ENCODE measurements around the gene SNPH.

SNPH gene

DNA sequence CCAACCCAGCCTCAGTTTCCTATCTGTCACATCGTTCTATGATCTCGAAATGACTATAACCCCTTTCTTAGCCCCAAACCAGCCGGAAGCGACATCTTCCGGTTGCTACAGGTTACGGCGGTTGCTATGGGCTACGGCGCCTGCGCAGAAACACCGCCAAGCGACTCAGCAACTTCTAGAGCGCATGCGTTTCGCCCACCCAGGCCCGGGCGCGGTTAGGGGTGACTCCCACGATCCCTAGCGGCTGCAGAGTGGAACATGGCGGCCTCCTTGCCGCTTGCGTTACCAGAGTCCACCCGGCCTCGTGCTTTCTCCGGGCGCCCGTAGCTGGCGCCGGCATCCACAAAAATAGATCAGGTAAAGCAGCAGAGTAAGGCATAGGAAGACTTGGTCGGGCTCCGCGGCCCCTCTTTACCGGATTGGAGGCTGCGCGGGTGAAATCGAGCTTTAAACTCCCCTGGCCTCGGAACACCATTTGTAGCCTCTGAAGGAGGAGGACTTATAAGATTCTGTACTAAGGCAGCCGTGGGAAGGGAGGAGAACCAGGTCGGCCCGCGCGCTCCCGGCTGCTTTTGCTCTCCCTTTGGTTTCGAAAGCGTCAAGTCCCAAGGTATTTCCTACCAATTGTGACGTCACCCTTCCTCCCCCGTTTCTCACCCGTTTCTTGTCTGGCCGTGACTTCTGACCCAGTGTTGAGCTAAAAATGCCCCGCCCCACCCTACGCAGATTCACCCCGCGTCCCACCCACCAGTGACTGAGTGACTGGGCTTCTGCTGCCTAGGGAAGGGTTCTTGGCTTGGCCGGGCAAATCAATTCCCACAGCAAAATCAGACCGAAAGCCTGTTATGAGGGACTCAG is 59.3 kb downstream of the SNPH start:
- DNase-seq: peak; percentile 98 to 99

DNA sequence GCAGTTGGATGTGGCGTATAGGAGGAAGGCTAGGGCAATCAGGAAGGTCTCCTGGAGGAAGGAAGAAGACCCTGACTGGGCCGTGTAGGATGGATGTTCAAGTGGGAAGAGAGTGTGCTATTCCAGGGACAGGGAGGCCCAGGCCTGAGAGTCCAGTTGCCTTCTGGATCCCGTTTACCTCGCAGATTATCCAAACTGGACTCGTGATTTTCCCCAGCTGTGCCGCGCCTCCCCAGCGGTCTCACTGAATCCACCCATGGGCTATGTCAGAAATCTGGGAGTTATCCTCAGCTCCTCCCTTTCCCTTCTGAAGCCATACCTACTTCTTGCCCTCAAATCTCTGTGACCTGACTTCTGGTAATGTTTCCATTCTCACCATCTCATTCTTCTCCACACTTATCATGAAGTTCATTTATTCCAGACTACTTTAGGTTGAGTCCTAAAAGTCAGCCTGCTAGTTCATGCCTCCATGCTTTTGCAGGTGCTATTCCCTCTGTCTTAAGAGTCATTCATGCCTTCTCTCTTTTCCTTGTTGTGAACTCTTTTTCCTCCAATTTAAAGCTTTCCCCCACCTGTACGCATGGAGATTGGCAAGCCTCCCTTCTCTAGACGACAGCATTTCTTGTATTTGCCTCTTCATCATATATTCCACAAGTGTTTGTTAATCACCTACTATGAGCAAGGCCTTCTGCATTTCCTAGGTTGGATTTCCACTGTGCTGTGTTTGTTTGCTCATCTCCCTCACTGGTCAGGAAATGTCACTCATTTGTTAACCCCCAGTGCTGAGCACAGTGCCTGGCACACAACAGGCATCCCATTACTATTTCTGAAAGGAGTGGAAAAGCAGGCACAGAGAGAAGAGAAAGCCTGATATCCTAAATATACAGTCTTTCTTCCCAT is 60.2 kb downstream of the SNPH start:
- DNase-seq: no peak

DNA sequence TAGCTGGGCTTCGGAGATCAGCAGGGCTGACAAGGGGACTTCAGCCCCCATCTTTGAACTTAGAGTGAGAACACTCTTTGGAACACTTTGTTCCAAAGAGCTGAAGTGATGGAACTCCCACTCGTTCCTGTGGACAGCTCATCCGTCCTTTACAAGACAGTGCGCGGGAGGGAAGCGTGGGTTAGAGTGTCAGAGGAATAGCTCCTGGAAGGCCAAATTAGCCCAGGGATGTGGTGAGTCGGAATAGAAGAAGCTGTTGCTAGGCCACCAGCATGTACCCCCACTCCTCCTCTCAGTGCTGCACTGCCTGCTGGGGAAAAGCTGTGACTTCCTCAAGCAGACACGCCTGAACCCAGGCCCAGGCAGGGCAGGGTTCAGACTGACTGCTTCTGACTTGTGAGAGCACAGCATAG is 61.2 kb downstream of the SNPH start:
- DNase-seq: no peak

DNA sequence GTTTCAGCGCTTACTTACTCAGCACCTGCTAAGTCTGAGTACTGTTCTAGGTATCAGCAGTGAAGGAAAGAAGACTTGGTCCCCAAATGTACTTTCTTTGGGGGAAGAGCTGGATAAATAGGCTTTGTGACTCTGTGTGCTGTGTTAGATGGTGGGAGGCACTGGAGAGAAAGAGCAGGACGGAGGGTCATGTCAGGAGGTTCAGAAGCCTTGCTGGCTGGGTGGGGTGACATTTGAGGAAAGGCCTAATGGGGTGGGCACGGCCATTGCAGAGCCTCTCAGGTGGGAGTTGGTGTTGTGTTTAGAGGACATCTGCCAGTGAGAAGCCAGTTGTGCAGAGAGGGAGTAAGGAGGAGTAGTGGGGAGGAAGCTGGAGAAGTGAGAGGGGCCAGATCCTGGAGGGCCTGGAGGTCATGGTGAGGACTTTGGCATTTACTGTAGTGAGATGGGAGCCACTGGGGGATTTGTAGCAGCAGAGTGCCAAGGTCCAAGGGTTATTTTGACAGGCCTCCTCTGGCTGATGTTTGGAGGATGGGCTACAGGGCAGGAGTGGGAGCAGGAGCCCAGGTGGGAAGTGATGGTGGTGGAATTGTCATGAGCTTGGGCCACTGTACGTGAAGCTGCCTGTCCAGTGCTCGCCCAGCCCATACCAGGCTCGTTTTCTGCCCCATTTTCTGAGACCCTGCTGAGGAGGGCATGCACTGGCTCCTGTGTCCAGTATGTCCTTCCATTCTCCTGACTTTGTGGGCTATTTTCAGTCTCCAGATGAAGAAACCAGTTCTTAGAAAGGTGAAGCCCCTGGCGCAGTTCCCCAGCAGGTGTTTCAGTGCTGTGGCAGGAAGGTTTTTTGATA is 62.0 kb downstream of the SNPH start:
- DNase-seq: no peak

DNA sequence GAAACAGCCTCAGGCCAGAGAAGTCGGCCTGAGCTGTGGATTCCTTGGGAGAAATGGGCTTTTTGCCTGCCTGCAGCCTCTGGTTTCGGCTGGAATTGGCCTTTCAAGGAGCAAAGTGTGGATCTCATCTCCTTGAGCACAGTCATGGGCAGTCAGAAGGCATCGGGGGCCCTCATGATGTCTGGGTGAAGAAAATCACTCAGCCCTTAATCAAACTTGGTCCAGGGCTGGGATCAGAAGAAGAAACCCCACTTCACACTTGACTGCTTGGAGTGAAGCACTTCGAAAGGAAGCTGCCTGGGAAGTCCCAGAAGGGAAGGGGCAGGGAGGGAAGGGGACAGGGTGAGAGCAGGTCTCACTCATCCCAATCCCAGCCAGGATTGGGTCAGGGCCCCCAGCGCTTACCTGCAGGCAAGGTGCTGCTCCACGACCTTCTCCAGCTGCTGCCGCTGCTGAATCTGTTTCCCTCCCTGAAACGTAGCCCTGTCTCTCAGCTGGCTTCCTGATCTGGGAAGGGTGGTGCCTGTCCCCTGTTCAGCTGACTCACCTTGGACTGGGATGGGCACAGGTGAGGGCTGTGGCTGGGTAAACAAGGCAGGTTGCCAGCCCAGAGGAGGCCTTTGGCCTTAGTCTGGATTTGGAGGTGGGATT is 62.7 kb downstream of the SNPH start, which contains the start of gene SDCBP2:
Gene SDCBP2 (minus strand): TSS at position 460 of the 651 bp plus-strand sequence. CDS start 8,723 bp downstream, outside the sequence.
- no peak for DNase-seq

DNA sequence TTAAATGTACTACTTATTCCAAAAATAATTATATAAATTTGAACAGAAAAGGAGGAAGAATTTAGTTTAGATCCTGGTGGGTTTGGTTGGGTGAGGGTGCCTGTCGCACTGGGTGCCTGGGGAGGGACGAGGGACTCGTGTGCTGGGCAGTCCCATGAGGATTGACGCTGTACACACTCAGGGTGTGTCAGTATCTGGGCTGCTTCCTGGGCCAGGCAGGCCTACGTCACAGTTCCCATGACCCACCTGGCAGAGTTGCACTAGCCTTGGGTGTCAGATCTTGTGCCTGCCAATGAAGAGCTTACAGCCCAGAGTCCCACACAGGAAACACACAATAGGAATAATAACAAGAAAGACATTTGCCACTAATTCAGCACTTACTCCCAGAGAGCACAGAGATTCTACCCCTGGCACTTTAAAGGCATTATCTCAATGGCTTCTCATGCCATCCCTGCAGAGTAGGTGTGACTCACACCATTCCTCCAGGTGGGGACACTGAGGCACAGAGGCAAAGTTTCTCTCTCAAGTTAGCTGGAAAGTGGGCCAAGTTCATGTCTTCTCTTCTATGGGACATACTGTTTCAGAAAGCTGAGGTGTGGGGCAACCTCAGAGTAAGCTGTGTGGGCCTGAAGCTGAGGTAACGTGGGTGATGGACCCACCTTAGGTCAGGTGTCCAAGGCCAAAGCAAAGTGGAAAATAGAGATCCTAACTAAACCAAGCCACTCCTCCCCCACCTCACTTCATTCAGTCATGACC is 64.2 kb downstream of the SNPH start:
- no peak for DNase-seq

DNA sequence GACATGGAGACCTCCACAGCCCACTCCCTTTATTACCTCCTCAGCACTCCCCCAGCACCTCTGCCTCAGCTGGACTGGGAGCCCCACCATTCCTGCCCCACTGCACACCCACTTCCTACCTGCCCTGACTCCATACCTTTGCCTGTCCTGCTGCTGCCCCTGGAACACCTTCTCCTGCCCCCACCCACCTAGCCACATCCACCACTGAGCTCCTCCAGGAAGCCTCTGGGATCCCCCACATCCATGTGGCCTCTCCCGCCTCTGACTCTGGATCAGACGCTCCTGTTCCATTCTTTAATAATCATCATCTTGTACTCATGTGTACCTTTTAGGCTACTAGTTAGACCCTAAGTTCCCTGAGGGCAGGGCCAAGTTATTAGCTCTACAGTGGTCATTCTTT is 65.0 kb downstream of the SNPH start:
- no peak for DNase-seq

DNA sequence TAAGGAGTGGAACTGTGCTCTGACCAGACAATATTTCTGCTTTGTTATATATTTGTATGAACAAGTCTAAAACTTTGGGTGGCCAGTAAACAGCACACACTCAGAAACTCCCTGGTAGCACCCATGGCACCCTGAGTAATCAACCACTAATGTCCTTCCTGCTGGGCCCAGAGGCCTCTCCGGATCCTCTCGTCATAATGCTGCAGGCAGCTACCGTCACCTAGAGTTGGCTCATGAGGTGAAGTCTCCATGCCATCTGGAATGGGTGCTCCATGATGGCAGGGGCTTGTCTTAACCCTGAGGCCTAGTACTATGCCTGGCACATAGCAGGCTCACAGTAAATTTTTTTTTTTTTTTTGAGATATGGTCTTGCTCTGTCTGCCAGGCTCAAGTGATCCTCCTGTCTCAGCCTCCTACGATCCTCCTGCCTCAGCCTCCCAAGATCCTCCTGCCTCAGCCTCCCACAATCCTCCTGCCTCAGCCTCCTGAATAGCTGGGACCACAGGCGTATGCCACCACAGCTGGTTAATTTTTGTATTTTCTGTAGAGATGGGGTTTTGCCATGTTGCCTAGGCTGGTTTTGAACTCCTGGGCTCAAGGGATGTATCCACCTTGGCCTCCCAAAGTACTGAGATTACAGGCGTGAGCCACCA is 65.8 kb downstream of the SNPH start:
- no peak for DNase-seq

DNA sequence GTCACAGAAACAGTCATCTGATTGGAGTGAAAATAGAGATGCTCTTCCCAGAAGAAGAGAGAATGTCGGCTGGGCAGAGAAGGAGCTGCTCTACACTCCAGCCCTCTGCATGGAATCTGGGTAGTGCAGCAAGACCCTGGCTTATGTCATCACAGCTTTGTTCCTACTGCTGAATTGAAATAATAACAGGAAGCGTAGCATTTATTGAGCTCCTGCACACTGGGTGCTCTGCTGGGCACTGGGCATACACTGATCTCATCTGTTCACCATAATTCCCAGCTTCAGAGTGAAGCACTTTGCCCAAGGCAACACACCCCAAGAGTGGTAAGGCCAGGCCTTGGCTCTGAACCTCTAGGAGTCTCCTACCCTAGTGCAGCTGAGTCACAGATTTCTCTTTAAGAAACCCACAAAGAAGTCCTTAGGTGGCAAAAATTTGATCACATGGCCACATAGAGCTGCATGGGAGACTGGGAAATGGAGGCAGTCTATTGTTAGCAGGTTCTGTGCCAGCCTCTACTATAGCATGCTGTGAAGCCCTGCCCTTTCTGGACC is 66.7 kb downstream of the SNPH start:
- no peak for DNase-seq

DNA sequence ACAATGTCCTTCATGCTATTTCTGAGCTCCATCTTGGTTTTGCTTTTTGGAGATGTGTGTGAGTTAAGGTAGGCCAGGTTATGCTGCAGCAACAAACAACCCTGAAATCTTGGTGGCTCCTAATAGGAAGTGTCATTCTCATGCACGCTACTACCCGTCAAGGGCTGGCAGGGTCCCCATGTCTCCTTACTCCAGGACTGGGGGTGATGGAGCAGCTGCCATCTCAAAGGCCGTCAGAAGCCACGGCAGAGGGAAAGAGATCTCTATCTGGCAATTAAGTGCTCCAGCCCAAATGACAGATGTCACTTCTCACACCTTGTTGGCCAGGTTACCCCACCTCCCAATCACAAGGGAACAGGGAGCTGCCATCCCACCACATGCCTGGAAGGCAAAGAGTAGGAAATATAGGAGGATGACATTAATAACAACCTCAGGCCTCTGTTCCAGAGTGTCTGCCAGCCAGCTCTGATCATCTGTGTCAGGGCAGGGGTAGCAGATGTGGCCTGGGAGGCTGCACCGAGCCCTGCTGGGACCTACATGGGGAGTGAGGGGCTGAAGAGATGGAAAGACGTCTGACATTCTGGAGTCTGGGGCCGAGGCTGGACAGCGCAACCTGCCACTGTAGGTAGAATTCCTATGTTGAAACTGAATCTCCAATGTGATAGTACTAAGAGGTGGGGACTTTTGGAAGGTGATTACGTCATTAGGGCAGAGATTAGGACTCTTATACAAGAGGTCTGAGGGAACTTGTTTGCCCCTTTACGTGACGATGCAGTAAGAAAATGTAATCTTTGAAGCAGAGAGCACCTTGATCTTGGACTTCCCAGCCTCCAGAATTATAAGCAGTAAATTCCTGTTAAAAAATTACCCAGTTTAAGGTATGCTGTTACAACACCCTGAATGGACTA is 67.6 kb downstream of the SNPH start:
- DNase-seq: no peak

DNA sequence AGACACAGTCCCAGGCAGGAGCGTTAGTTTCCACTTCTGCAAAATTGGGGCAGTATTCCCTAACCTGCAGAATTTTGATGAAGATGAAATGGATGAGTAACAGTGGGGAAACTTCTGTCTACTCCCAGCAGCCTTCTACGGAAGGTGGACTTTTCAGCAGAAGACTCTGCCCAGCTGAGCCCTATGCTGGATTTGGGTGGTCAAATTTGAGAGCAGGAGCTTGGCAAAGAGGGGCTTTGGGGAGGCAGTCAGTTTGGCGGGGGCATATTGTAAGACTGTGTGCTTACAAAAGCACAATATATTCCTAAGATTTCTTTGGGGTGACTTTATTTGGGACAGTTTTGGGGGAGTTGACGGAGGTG is 68.3 kb downstream of the SNPH start:
- DNase-seq: no peak

DNA sequence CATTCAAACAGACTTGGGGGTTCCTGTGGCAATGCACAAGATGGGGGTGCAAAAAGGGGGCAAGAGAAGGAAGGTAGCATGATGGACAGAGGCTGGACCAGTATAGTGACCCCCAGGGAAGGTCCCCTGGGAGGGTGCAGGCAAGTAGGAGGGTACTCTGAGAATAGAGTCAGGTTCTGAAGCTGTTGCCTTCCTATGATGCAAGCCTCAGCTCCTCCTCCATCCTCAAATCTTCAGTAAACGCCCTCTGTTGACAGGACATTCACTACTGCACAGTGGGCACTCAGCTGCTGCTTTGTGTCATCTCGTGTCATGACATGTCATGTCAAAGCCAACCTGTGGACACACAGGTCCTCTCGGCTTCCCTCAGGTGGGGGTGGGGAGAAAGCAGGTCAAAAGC is 68.7 kb downstream of the SNPH start:
- no peak for DNase-seq

DNA sequence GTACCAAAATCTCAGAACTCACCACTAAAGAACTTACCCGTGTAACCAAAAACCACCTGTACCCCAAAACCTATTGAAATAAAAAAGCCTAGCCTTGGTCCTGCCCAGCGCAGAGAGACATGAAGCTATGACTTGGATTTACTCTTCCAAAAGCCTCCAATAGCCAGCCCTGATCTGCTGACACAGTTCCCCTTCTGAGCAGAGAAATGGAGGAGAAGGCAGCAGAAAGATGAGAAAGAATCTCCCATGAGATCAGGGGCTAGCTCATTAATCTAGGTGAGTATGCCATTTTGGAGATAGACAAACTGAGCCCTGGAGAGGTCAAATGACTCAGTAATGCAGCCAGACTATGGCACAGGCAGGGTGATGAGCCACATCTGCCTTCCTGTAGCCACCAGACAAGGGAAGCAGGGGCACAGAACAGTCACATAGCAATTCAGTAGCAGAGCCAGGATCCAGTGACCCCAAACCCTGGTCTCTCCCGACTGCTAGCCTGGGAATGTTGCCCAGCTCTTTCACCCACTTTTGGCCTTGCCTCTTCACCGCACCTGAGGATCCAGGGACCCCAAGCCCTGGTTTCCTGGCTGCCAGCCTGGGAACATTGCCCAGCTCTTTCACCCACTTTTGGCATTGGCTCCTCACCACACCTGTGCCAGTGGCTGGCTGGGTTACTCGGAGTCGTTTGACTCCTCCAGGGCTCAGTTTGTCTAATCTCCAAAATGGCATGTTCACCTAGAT is 70.0 kb downstream of the SNPH start:
- no peak for DNase-seq

DNA sequence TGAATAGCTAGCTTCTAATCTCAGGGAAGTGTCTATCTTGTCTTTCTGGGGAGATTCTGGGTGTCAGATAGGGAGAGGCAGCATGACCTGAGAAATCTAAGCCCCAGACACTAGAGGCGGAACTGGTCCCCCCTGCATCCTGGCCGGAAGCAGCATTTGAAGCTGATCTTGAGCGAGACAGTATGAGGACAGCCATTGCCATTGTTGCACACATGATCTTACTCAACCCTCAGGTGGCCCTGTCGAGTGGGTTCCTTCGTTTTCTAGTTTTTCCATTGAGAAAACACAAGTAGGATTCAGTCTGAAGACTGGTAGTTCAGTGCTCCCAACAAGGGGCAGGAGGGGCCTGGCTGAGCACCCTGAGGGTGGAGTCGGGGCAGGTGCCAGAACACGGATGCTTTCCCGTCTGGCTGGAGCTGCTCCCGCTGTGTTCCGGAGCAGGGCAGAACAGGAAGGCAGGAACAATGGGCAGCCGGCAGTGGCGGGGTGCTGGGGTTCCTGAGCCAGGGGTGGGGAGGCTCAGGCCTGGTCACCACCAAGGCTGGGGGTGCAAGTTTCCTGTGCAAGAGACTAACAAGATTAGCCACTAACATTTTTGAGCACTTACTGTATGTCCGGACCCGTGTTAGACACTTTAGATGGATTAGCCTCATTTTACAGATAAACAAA is 70.7 kb downstream of the SNPH start:
- no peak for DNase-seq

DNA sequence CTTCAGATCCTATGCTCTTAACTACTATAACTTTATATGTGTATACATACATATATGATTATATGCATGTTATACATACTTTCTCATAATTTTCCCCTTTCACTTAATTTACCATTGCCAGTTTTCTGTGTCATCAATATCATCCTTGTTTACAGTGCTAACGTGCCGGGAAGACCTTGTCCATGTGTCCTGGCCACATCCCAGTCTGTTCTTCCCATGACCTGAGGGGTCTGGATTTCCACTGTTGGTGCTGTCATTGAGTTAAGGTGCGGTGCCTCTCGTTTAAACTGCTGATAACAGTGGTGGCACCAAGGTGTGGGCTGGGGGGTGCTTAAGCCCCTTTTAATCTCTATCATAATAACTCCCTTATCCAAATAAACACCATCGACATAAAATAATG is 71.3 kb downstream of the SNPH start:
- no peak for DNase-seq

DNA sequence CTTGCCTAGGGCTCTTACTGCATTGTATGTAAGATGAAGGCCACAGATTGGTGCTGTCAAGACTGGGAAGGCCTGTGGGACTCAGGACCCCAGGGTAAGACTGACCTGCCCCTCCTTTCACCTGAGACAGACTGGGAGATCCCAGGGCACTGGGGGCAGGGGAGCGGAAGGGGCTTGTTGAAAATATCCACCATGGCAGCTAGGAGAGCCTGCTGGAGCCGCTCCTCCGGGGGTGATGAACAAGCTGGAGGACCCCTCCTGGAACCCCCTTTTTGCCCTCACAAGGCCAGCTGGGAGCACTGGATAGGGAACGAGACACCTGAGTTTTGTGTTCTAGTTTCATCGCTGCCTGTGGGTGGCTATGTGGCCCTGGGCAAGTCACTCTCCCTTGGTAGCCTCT is 72.0 kb downstream of the SNPH start:
- no peak for DNase-seq

DNA sequence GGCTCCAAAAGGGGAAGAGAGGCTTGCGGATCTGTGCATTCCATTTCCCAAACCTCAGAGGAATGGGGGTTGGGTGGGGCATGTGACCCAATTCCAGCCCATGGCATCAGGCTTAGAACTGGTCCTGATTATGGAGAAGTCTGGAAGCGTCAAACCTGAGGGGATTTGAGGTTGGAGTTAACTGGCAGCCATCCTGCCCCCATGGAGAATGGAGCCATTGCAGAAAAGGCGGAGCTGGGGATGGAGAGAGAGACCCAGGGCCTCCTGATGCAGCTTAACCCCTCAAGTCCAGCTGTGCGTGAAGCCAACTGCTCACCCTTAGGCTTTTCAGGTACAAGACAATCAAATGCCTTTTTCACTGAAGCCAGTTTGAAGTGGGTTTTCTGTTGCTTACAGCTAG is 72.7 kb downstream of the SNPH start:
- no peak for DNase-seq

DNA sequence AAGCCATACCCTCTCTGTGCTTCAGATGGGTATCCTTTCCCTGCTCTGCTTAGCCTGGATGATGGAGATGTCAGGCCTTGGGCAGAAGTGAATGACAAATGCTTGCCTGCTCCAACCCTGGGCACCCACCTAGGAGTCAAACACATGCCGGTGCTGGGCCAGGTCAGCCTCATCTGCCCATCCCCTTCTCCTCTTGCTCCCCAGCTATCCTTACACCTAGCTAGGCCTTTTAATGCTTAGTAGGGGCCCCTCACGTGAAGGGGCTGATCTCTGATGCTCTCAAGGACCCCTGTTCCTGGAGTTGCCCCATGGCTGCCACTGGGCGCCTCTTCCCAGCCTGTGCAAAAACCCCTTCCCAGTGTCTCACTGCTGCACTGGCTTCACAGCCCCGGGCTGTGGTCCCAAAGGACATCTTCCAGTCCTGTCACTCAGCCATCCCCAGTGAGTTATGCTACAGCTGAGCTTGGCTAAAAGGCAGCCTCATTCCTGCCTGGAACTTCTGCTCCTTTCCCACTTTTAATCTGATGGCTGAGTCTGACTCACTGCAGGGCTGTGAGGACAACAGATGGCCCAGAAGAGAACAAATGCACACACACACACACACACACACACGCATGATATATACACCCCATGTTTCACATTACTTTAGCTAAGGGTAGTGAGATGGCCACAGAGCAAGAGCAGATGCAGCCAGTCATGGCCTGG is 75.6 kb downstream of the SNPH start:
- no peak for DNase-seq

Data from stimulated activated CD4-positive, alpha-beta T cell treated with anti-CD3 and anti-CD28 coated beads, Interleukin-2, amount 100 ng/mL, for 48 hours (primary cell).